Mucosa of stomach (tissue), 1 donor: ENCODE measurements around the gene FCN1.

Experiments used
- H3K27me3 ChIP-seq: one replicate; pipeline ENCODE4 v1.7.0; 2013; ENCODE audit warnings: mild to moderate bottlenecking, low read length; ENCODE audit not compliant: control insufficient read depth, insufficient read depth
- H3K36me3 ChIP-seq: one replicate; pipeline ENCODE4 v1.7.0; 2013; ENCODE audit warnings: low read length; ENCODE audit not compliant: control insufficient read depth, insufficient read depth
- H3K4me1 ChIP-seq: one replicate; pipeline ENCODE4 v1.7.0; 2013; ENCODE audit warnings: mild to moderate bottlenecking, low read length; ENCODE audit not compliant: control insufficient read depth, insufficient read depth
- H3K4me3 ChIP-seq: one replicate; pipeline ENCODE4 v1.7.0; 2013; ENCODE audit warnings: low read length
- H3K9ac ChIP-seq: one replicate; pipeline ENCODE4 v1.7.0; 2013; ENCODE audit warnings: mild to moderate bottlenecking, low read length, moderate library complexity
- H3K9me3 ChIP-seq: one replicate; pipeline ENCODE4 v1.7.0; 2013; ENCODE audit warnings: mild to moderate bottlenecking, low read length, moderate library complexity; ENCODE audit not compliant: control insufficient read depth
- donor health status: Pancreatic carcinoma.

The FCN1 gene

DNA sequence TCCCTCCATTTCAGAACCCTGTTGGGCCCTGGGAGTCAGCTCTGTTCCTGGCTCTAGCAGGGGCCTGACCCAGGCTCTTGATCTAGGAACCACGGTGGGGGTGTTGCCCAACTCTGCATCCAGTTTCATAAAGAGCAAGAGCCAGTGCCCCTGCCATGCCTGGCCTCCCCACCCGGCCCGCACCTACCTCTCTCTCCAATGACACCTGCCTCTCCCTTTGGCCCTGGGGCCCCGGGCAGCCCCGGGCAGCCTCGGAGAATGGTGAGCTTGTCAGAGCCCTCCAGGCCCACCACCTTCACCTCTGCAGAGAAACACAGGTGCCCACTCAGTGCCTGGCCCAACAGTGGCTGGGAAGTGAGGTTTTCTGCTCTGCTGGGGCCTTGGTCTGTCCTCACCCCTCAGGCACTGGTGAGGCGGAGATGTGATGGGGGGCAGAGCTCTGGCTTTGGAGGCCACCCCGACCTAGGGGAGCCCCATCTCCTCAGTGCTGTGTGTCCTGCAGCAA is 1.5 kb downstream of the FCN1 start:
- Histone ChIP-seq H3K36me3 (no peaks in the 10 kb centered on the region), H3K4me1 (no peaks in the 10 kb centered on the region), H3K27me3 (peaks cover 8% of the 10 kb centered on the region), H3K9me3 (no peaks in the 10 kb centered on the region), H3K9ac (no peak overlapping the region), H3K4me3 (no peak overlapping the region)

DNA sequence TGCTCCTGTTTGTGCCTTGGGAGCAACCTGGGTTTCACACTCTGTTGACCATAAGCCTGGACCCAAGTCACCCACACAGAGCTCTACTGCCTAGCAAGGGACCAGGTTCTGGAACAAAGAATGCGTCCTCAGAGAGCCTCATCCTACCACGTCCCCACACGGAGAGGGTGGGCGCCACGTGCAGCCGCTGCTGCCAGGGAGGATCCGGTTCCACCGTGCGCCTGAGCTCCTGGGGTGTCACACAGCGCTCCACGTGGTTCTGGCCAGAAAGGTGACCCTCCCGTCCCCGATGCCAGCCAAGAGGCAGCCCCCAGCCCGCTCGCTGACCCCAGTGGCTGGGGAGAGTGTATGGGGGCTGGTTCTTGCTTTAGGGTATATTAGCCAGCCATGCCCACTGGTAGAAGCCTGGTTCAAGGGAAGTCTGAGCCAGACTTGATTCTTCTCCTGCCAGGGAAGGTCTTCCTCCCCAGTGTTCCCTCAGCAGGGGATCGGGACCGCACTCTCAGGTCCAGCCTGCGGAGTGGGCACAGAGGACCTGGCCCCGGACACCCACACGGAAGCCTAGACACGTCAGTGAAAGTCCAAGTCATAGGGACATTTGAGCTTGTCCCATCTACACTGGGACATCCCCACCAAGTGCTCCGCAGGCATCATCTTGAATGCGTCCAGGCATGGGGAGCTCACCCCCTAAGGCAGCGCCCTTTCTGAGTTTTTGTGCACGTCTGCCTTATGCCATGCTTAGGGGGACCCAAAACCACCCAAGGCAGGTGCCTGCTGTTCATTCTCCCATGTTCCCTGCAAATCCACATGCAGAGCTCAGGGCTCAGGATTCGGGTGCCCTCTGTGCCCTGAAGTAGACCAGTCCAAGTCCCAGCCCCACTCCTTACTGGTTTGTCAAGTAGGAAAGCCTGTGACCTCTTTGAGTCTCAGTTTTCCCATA is 2.4 kb downstream of the FCN1 start:
- no peak overlapping the region for H3K4me3 ChIP-seq
- H3K9ac ChIP-seq, result no peak overlapping the region
- no peaks in the 10 kb centered on the region for H3K9me3 ChIP-seq
- no peaks in the 10 kb centered on the region for H3K4me1 ChIP-seq
- peaks cover 8% of the 10 kb centered on the region for H3K27me3 ChIP-seq
- no peaks in the 10 kb centered on the region for H3K36me3 ChIP-seq

DNA sequence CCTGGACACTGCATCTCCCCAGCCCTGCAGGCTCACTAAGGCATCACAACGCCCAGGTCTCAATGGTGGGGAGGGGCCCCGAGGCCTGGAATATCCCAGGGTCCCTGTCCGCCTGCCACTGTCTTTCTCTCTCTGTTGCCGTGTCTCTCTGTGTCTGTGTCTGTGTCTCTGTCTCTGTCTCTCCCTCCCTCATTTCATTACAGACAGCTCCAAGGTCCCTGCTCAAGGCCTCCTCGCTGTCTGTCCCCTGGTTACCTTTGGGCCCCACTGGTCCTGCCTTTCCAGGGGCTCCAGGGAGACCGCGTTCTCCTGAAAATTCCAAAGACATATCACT is 3.2 kb downstream of the FCN1 start:
- Histone ChIP-seq H3K36me3 (no peaks in the 10 kb centered on the region), H3K9ac (no peak overlapping the region), H3K27me3 (peaks cover 8% of the 10 kb centered on the region), H3K4me1 (no peaks in the 10 kb centered on the region), H3K9me3 (no peaks in the 10 kb centered on the region), H3K4me3 (no peak overlapping the region)

DNA sequence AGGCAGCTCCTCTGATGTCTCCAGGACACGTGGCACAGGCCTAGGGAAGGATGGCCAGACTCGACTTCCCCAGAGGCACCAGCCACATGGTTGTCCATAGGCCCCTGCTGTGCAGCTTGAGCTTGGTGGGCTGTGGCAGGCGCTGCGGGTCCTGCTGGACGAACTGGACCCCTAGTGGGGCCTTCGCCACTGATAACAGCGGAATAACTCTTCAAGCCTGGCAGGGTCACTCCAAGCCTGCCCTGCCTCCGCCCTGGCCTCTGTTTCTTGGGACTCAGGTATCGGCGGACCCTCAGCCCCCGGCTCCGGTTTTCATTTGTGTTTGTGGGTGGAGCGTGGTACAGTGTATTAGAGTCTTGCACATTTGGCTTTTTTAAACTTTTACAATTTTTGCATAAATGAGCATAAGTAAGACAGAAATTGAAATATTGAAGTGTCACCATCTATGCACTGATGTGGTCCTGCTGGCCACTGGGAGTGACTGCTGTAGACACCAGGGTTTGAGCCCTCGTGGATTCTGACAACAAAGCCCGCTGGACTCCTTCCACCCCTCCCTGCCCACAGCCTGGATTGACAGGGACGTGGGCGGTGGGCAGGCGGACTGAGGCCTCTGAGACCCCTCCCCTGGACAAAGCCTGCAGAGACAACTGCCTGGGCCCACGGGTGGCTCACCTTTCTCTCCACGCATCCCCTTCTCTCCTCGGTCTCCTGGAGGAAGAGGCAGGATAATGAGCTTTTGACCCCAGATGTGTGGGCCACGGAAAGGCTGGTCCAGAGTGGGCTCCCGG is 3.8 kb downstream of the FCN1 start:
- H3K27me3 ChIP-seq, result peaks cover 8% of the 10 kb centered on the region
- no peaks in the 10 kb centered on the region for H3K9me3 ChIP-seq
- no peak overlapping the region for H3K9ac ChIP-seq
- H3K36me3 ChIP-seq, result no peaks in the 10 kb centered on the region
- H3K4me1 ChIP-seq, result no peaks in the 10 kb centered on the region
- H3K4me3 ChIP-seq, result no peak overlapping the region

DNA sequence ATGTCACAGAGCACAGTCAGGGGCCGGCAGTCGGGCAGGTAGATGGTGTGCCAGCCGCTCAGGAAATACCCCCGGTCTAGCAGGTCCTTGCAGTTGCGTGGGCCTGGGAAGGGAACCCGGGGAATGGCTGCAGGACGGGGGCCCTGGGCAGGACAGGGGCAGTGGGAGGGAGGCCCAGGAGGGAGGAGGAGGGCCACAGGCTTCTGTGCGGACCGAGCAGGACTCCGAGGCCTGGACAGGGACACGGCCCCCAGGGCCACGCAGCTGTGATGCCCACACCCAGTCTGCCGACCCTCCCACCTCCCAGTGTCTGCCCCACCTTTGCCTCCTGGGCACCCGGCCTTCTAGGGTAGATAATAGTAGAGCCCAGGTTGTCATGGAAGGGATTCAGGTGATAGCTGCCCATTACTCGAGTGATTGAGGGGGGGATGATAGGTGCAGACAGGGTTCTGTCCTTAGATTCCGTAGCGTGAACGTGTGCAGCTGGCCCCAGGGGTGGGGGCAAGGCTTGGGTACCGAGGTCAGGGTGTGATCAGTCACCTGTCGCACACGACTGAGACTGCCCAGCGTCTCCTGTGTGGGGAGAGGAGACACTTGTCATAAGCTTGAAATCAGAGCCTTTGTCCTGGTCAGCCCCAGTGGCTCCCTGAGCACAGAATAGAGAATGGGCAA is 4.5 kb downstream of the FCN1 start:
- Histone ChIP-seq H3K9ac (no peak overlapping the region), H3K4me3 (no peak overlapping the region), H3K9me3 (no peaks in the 10 kb centered on the region), H3K27me3 (peaks cover 8% of the 10 kb centered on the region), H3K36me3 (no peaks in the 10 kb centered on the region), H3K4me1 (no peaks in the 10 kb centered on the region)

DNA sequence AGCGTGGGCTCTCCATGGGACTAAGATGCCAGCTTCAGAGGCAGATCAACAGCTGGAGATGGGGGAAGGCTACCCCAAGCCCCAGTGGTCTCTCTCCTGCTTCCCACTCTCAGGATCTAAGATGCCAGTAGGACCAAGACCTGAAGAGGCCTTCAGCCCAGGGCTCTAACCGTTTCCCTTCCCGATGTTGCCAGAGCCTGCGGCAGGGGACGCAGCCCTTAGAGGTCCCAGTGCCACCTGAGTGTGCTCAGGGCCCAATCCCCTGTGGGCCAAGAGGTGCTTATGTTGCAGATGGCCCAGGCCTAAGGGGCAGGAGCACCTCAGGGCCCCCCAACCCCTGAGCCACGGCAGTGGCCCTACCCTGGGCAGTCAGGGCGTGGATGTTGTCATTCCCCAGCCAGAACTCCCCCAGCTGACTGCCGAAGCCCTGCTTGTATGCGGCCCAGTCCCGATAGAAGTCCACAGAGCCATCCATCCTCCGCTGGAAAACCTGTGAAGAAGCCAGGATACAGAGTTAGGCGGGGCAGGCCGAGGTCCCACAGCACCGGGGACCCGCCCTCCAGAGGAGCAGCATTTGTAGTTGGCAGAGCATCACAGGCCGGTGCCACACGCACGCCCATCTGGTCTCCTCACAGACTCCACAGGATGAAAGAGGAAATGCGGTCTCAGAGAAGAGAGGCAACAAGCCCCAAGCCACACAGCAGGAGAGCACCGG is 5.4 kb downstream of the FCN1 start:
- no peak overlapping the region for H3K4me3 ChIP-seq
- H3K4me1 ChIP-seq, result no peaks in the 10 kb centered on the region
- no peak overlapping the region for H3K9ac ChIP-seq
- no peaks in the 10 kb centered on the region for H3K9me3 ChIP-seq
- peaks cover 6% of the 10 kb centered on the region for H3K27me3 ChIP-seq
- no peaks in the 10 kb centered on the region for H3K36me3 ChIP-seq

DNA sequence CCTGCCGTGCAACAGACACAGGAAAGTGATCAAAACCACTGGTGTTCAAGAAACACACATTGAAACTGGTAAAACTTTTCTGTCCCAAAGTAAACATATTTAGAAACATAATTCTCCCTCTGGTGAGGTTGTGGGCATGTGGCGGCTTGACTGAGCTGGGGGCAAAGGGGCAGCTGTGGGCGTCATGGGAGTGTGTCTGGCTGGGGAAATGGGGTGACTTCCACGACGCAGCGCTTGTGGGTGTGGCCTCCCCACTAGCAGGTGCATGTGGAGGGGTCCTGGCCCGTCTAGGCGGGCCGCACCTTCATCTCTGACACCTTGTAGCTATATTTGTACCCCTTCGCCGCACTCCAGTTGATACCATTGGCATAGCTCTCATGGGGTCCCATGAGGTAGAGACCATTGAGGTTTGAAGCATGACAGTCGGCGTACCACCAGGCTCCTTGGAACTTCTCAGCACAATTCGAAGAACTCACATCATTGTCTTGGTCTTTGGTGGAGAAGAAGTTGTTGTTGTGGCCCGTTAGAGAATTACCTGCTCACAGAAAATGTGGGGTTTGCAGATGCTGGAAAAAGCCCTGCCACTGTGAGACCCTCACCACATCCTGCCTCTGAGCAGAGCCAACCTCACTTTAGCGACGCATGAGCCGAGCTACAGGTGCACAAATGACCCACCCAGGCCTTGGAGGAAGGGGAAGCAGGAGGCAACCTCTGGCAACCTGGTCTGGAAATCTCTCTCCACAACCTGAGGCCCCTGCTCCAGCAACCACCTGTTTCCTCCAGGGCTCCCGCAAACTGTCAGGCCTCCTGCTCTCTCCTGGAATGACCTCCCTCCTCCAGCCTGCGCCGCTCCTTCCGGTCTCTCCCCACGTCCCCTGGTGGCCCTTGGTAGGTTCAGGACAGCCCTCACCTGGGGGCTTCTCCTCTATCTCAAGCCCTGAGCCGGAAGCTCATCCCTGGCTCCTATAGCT is 7.9 kb downstream of the FCN1 start:
- H3K4me1 ChIP-seq, result no peaks in the 10 kb centered on the region
- no peak overlapping the region for H3K4me3 ChIP-seq
- peaks cover 3% of the 10 kb centered on the region for H3K27me3 ChIP-seq
- H3K9ac ChIP-seq, result no peak overlapping the region
- H3K9me3 ChIP-seq, result no peaks in the 10 kb centered on the region
- H3K36me3 ChIP-seq, result no peaks in the 10 kb centered on the region

DNA sequence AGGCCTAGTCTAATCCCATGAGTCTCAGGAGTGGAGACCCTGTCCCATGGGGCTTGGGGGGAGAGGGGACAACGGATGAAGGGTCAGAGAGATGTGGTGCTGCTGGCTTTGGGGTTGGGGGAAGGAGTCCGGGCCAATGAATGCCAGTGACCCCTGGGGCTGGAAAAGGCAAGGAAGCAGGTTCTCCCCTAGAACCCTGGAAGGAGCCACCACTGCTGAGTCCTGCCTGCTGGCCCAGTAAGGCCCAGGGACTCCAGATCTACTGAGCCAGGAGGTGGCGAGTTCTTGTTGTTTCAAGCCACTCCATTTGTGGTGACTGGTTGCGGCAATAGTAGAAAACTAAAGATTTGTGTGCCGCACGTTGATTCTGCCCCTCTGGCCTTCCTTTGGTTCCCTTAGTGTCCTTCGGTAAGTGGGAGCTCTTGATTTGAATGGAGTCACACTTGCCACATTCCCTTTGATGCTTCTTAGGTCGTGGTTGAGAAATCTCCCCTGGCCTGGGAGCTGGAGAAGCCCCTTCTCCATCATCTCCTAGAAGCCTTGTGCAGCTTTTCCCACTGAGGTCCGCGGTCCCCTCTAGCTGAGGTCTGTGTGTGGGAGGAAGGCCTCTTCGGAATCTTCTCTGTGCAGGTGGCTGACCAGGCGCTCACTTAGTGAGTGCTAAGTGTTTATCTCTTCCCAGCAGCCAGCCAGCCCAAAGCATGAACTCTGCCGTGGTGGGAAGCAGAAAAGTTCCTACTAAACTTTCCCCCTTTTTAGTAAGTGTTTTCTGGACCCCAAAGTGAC is 9.0 kb downstream of the FCN1 start:
- Histone ChIP-seq H3K4me3 (no peak overlapping the region), H3K4me1 (no peaks in the 10 kb centered on the region), H3K9ac (no peak overlapping the region), H3K36me3 (no peaks in the 10 kb centered on the region), H3K27me3 (peaks cover 4% of the 10 kb centered on the region), H3K9me3 (no peaks in the 10 kb centered on the region)

DNA sequence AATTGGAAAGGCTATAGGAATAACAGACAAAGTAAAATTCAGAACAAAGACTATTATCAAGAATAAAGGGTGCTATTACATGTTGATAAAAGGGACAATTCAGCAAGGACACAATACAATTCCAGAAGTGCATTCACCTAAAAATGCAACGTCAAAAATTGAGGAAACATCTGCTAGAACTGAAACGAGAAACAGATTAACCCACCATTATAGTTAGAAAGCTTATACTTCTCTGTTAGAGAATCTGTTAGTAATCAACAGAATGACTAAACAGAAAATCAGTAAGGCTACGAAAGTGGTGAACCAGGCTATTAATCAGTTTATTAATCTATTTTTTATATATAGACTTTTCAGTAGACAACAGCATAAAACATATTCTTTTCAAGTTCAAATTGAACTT is 14.8 kb downstream of the FCN1 start:
- Histone ChIP-seq H3K36me3 (no peaks in the 10 kb centered on the region), H3K9ac (no peak overlapping the region)

DNA sequence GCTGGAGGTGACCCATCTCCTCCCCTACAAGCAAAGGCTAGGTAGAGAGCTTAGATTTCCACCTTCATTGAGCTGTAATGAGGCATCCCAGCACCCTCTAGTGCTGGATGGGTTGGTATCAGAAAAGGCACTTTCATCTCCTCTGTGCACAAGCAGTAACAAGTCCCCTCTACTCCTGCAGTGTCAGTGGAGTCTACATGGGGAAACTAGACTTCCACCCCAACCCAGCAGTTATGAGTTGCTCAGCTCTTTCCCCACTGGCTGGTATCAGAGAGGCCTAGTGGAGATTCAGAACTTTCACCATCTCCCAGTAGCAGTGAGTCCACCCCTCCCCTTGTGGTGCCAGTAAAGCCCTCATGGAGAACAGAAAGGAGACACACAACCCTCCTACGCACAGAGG is 17.9 kb downstream of the FCN1 start:
- Histone ChIP-seq H3K4me3 (no peak overlapping the region), H3K36me3 (no peaks in the 10 kb centered on the region), H3K9ac (no peak overlapping the region), H3K9me3 (no peaks in the 10 kb centered on the region), H3K4me1 (no peaks in the 10 kb centered on the region), H3K27me3 (peaks cover 4% of the 10 kb centered on the region)

More for the DNA sequence above, 14.8 kb downstream of the FCN1 start:
- H3K9me3 ChIP-seq, result no peaks in the 10 kb centered on the region
- H3K4me3 ChIP-seq, result no peak overlapping the region
- H3K27me3 ChIP-seq, result peaks cover 4% of the 10 kb centered on the region
- no peaks in the 10 kb centered on the region for H3K4me1 ChIP-seq
